H1 (cell line): ENCODE data around the gene STK11IP. TPM values are rescaled to one million over a fixed set of nuclear protein-coding genes. Genes with fewer than 3 reads are reported as not detected.

ENCODE experiments used
- ATF2 ChIP-seq: IDR thresholded peaks from 2 replicates; pipeline ENCODE4 v1.6.1; 2012; ENCODE audit warnings: low read length, inconsistent platforms
- CHD7 ChIP-seq: fragments of 300-600 bp; sonication (generic); IDR thresholded peaks from 2 replicates; pipeline ENCODE4 v1.7.1; 2012; ENCODE audit warnings: low read length, moderate library complexity, mild to moderate bottlenecking, inconsistent platforms; ENCODE audit not compliant: insufficient replicate concordance
- JUND ChIP-seq: IDR thresholded peaks from 2 replicates; pipeline ENCODE4 v1.6.1; 2011; ENCODE audit warnings: mild to moderate bottlenecking, improper control_type of control experiment, low read length
- SUZ12 ChIP-seq: fragments of 200-600 bp; sonication (generic); IDR thresholded peaks from 2 replicates; pipeline ENCODE4 v1.6.1; 2012; ENCODE audit warnings: mild to moderate bottlenecking, inconsistent platforms, low read length, moderate library complexity, mixed read lengths
- polyA plus RNA-seq, 7 experiments: library from polyadenylated mRNA; depleted of rRNA in 3 of 7; stranded (reverse) in 5 of 7; unstranded in 2 of 7; fragments of >200 nt in 5 of 7; fragments of 200-250 nt in 2 of 7; gene quantifications; 1 replicate in 5 of 7; 2 replicates in 1 of 7; 4 replicates in 1 of 7; pipeline versions ENCODE4 v1.2.1 to v1.2.3, GENCODE V29; 2011 to 2013; ENCODE audit warnings: missing spikeins in 2 of 7, mixed read lengths in 2 of 7
- total RNA-seq: library from RNA; stranded (reverse); fragmentation: NEBNext Ultra II Directional; extraction: Animal tissue kit (Norgen Biotek cat#: 25700); gene quantifications from 2 replicates; pipeline ENCODE4 v1.2.1, GENCODE V29; 2021

STK11IP gene
- total and polyA plus RNA-seq, 2 of the 8 experiments (the other 6 are each of a cell fraction or from before 2014, with no cell fraction given), result 18.5 to 29.6 TPM

GRCh38 chr2:219665926-219666325, 68.3 kb downstream of the STK11IP start (continued):
- TF ChIP-seq CHD7 (no peak), SUZ12 (no peak), ATF2 (no peak), JUND (no peak)
- TF ChIP-seq, all 59 proteins: peak for 0
